GM06990 (cell line): ENCODE measurements around the gene RRAS2.
A peak's percentile ranks its signal among the peaks of the same experiment; 100 is the strongest.

Experiments
- DNase-seq: peaks from one replicate; pipeline ENCODE4 v3.0.0-alpha.2; 2011; ENCODE audit not compliant: insufficient read length; ENCODE audit errors: extremely low read depth
- H3K27me3 ChIP-seq: replicated peaks from 2 replicates; pipeline ENCODE4 v1.6.0; 2011; ENCODE audit warnings: low read length; ENCODE audit not compliant: control insufficient read depth, insufficient read depth
- H3K36me3 ChIP-seq: 2 replicates; pipeline ENCODE4 v1.5.1; 2011; ENCODE audit warnings: low read length; ENCODE audit not compliant: control insufficient read depth, insufficient read depth
- H3K4me3 ChIP-seq: replicated peaks from 2 replicates; pipeline ENCODE4 v1.5.1; 2011; ENCODE audit warnings: low read depth, mild to moderate bottlenecking, control low read depth, low read length
- CTCF ChIP-seq: IDR thresholded peaks from 2 replicates; pipeline ENCODE4 v1.5.1; 2011; ENCODE audit warnings: low read length, control low read depth, mild to moderate bottlenecking, inconsistent platforms; ENCODE audit not compliant: insufficient read depth, poor library complexity, severe bottlenecking

RRAS2 gene

DNA sequence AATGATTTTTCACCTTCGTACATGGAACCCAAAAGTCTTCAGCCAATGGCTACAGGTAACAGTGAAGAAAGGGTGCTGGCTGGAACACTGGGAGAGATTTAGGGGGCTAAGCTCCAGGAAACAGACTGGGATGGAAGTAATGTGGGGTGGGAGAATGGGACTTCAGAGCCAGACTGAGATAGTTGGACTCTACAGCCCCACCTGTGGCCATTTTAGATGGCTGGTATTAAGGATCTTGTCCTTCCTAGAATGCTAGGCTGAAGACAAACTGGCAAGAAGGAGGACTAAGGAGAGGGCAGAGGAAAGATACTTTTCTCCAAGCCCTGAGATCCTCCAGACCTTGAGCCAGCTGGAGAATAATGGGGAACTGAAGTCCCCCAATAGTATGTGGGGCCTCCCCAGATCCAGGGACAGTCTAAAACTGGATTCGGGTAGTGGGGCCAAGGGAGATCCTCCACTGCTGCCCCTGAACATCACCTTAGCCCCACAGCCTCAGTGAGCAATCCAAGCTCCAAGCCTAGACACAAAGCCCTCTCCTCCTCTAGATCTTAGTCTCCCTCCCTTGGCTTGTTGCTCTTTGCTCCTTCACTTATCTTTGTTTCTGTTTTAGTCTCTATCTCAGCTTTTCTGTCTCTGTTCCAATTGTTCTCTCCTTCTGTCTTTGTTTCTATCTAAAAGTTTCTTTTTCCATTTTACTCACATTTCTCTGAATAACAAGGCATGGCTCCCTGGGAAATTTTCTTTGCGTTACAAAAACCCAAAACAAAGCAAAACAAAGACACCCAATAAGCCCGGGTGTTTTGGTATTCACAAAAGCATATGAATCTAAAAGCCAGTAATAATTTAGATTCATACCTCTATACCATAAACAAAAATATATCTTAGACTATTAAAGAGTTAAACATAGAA lies 16.2 kb upstream of the RRAS2 start:
- H3K27me3 ChIP-seq = no peaks in the 10 kb centered on the region
- TF ChIP-seq CTCF = peak; percentile 50
- H3K4me3 ChIP-seq = no peak overlapping the region
- H3K36me3 ChIP-seq = no peaks in the 10 kb centered on the region
- DNase-seq = no peak

- no peak for TF ChIP-seq CTCF
- Histone ChIP-seq H3K27me3 (no peaks in the 10 kb centered on the region), H3K4me3 (no peak overlapping the region), H3K36me3 (no peaks in the 10 kb centered on the region)
- DNase-seq = no peak
These were observed 15.1 kb upstream of the RRAS2 start for GRCh38 chr11:14373941-14374646.

GRCh38 chr11:14372011-14372410 lies 13.0 kb upstream of the RRAS2 start:
- no peak for TF ChIP-seq CTCF
- Histone ChIP-seq H3K27me3 (no peaks in the 10 kb centered on the region), H3K4me3 (no peak overlapping the region), H3K36me3 (no peaks in the 10 kb centered on the region)
- DNase-seq = no peak

DNA sequence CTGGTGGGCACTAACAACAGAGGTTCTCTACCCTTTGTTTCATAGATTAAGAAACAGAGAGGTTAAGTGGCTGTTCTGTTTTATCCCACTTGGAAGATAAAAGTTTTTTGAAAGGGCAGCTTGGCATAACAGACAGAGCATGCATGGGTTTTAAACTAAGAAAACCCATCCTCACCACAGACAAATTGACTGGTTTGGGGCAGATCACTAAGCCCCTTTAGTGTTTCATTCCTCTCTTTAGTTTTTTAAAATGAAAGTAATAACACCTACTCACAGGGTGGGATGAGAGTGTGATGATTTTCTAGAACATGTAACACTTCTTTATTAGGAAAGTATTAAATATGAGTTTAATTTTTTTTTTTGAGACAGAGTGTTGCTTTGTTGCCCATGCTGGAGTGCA lies 12.3 kb upstream of the RRAS2 start:
- no peak for TF ChIP-seq CTCF
- Histone ChIP-seq H3K27me3 (no peaks in the 10 kb centered on the region), H3K36me3 (no peaks in the 10 kb centered on the region), H3K4me3 (no peak overlapping the region)
- no peak for DNase-seq

DNA sequence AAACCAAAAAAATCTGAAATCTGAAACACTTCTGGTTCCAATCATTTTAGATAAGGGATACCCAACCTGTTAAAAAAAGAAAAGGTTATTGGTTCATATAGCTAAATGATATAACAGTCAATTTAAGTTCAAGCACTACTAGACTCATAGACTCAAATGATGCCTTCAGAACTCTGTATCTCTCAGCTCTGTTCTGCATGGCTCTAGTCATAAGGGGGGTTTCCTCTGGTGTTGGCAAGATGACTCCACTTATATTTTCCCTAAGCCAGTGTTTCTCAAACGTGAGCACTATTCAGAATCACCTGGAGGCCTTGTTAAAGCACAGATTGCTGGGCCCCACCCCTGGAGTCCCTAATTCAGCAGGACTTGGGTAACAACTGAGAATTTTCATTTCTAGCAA lies 11.5 kb upstream of the RRAS2 start:
- no peak for TF ChIP-seq CTCF
- Histone ChIP-seq H3K27me3 (no peaks in the 10 kb centered on the region), H3K36me3 (no peaks in the 10 kb centered on the region), H3K4me3 (no peak overlapping the region)
- DNase-seq = no peak
